ENCODE data around the gene CHD6.

Gene CHD6

GRCh38 chr20:41356951-41357350 lies 261.2 kb downstream of the CHD6 start:
- in situ Hi-C loops (cut with MboI; ENCODE audit: low sequenced_read_pairs), result no loop called here

- in situ Hi-C loops (cut with MboI; ENCODE audit: low sequenced_read_pairs), result no loop called here
Observed at GRCh38 chr20:41355598-41356203, 262.5 kb downstream of the CHD6 start.

- in situ Hi-C loops (cut with MboI; ENCODE audit: low sequenced_read_pairs), result no loop called here
Observed at GRCh38 chr20:41355192-41355591, 263.0 kb downstream of the CHD6 start.

- in situ Hi-C loops (cut with MboI; ENCODE audit: low sequenced_read_pairs), result no loop called here
Observed at GRCh38 chr20:41353530-41353929, 264.6 kb downstream of the CHD6 start.

GRCh38 chr20:41352666-41353065 lies 265.5 kb downstream of the CHD6 start:
- in situ Hi-C loops (cut with MboI; ENCODE audit: low sequenced_read_pairs), result no loop called here

GRCh38 chr20:41352106-41352505 lies 266.1 kb downstream of the CHD6 start:
- in situ Hi-C loops (cut with MboI; ENCODE audit: low sequenced_read_pairs), result no loop called here

Data from HL-60/S4 (cell line).